NCI-H128 (cell line): ENCODE measurements around the gene ZGPAT.

Experiments
- DNase-seq: peaks from one replicate; lab custom pipeline; 2025; ENCODE audit not compliant: unreplicated experiment; lab: John Stamatoyannopoulos, UW

The ZGPAT gene

GRCh38 chr20:63691711-63692435 is 16.0 kb upstream of the ZGPAT start:
- DNase-seq: no peak

GRCh38 chr20:63692436-63693082 is 15.3 kb upstream of the ZGPAT start:
- no peak for DNase-seq

DNA sequence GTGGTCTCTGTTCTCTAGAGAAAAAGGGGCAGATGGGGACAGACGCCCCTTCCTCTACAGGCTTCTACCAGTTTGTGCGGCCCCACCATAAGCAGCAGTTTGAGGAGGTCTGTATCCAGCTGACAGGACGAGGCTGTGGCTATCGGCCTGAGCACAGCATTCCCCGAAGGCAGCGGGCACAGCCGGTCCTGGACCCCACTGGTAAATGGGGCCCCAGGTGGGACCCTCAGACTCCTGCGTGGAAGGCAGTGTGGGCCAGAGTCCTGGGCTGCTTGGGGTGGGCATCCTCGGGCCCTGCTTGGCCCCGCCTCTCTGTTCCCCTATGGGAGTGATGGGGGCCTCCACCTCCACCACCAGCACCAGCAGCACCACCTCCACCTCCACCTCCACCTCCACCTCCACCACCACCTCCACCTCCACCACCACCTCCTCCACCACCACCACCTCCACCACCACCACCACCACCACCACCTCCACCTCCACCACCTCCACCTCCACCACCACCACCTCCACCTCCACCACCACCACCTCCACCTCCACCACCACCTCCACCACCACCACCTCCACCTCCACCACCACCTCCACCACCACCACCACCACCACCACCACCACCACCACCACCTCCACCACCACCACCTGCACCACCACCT is 14.6 kb upstream of the ZGPAT start:
- DNase-seq: no peak

DNA sequence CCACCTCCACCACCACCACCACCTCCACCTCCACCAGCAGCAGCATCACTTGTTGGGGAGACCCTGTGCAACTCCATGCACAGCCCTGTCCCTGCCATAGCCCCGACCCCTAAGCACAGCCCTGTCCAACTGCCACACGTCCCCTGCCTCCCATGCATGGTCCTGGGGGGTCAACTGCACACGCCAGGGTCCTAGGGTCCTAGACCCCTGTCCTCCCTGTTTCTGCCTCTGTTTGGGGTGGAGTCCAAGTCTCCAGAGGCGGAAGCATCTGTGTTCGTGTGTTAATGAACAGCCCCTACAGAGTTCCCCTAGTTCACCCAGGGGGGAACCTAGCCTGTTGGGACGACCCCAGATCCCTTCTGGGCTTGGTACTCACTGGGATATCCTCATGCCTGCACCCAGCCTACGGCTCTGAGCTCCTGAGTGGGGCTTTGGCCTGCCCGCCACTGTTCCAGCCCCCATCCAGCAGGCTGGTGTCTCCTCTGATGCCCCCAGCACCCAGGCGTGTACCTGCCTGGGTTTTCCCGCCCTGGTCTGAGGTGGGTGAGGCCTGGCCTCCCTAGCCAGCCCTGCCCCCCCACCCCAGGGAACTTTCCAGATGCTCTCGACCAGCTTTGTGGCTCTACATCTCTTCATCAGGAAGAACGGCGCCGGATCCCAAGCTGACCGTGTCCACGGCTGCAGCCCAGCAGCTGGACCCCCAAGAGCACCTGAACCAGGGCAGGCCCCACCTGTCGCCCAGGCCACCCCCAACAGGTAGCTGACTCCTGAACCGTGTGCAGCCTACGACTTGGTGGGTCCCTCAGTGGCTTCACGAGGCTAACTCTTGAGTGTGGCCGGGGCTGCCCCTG is 13.9 kb upstream of the ZGPAT start:
- DNase-seq: no peak

DNA sequence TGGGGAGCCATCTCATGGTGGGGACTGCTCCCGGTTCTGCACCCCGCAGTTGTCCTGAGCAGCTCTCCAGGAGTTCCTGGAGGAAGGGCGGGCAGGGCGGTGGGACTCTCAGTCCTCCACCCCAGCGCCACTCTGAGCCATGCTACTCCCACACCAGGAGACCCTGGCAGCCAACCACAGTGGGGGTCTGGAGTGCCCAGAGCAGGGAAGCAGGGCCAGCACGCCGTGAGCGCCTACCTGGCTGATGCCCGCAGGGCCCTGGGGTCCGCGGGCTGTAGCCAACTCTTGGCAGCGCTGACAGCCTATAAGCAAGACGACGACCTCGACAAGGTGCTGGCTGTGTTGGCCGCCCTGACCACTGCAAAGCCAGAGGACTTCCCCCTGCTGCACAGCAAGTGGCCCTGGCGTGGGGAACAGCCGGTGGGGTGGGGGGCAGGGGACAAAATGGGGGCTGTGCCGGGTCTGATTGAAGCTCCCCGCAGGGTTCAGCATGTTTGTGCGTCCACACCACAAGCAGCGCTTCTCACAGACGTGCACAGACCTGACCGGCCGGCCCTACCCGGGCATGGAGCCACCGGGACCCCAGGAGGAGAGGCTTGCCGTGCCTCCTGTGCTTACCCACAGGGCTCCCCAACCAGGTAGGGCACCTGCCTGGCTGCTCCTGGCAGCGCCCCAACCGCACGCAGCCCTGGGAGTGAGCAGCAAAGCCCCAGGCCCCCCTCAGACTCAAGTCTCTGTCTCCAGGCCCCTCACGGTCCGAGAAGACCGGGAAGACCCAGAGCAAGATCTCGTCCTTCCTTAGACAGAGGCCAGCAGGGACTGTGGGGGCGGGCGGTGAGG is 13.0 kb upstream of the ZGPAT start:
- no peak for DNase-seq

- no peak for DNase-seq
These were observed 12.2 kb upstream of the ZGPAT start for GRCh38 chr20:63695424-63696305.

DNA sequence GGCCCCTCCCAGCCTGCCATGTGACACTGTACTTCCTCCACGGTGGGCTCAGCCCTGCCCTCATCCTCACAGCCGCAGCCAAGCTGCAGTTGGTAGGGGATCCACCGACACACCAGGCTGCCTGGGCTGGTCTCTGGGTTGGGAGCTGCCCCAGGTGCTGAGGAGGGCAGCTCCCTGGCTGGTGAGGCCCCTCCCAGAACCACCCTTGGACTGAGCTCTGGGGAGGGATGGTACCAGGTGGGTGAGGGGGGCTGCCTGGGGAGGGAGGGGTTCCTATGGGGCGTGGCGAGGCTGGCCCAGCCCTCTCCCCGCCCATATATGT is 11.6 kb upstream of the ZGPAT start:
- DNase-seq: no peak

- no peak for DNase-seq
These were observed 11.0 kb upstream of the ZGPAT start, which contains the start of gene TNFRSF6B for GRCh38 chr20:63696628-63697356. TNFRSF6B (plus strand) TSS chr20:63696652; CDS start chr20:63696768, 116 bp downstream.

- no peak for DNase-seq
These were observed 10.4 kb upstream of the ZGPAT start for GRCh38 chr20:63697357-63697867.

DNA sequence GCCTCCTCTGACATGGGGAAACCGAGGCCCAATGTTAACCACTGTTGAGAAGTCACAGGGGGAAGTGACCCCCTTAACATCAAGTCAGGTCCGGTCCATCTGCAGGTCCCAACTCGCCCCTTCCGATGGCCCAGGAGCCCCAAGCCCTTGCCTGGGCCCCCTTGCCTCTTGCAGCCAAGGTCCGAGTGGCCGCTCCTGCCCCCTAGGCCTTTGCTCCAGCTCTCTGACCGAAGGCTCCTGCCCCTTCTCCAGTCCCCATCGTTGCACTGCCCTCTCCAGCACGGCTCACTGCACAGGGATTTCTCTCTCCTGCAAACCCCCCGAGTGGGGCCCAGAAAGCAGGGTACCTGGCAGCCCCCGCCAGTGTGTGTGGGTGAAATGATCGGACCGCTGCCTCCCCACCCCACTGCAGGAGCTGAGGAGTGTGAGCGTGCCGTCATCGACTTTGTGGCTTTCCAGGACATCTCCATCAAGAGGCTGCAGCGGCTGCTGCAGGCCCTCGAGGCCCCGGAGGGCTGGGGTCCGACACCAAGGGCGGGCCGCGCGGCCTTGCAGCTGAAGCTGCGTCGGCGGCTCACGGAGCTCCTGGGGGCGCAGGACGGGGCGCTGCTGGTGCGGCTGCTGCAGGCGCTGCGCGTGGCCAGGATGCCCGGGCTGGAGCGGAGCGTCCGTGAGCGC is 9.8 kb upstream of the ZGPAT start:
- DNase-seq: no peak

DNA sequence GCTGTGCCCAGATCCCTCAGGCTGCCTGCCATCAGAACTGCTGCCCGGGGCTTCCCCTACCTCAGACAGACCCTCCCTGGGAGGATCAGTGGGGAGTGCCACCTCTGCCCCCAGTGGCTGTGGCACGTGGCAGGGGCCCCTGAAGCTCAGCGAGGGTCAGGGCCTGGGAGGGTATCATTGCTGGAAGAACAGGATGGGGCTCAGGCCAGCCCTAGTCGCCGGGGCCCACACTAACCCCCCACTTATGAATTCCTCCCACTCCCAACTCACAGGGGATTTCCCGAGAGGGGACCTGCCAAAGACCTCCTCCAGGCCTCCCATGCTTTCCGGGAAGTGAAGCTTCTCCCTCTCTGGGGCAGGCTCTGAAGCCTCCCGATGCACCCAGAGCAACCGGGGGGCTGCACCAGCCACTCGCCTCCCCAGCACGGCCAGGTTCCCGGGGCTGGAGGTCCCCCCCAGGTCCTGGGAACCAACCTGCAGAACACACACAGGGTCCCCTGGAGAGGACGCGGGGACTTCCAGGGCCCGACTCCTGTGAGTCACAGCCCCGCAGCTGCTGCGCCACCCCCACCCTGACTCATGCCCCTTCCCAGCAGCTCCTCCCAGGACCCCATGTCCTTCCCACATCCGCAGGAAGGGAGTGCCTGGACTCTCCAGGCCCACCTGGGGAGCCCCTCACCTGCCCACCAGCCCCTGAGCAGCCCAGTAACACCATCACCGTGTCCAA is 8.9 kb upstream of the ZGPAT start:
- no peak for DNase-seq

- no peak for DNase-seq
These were observed 8.2 kb upstream of the ZGPAT start for GRCh38 chr20:63699466-63700198.

DNA sequence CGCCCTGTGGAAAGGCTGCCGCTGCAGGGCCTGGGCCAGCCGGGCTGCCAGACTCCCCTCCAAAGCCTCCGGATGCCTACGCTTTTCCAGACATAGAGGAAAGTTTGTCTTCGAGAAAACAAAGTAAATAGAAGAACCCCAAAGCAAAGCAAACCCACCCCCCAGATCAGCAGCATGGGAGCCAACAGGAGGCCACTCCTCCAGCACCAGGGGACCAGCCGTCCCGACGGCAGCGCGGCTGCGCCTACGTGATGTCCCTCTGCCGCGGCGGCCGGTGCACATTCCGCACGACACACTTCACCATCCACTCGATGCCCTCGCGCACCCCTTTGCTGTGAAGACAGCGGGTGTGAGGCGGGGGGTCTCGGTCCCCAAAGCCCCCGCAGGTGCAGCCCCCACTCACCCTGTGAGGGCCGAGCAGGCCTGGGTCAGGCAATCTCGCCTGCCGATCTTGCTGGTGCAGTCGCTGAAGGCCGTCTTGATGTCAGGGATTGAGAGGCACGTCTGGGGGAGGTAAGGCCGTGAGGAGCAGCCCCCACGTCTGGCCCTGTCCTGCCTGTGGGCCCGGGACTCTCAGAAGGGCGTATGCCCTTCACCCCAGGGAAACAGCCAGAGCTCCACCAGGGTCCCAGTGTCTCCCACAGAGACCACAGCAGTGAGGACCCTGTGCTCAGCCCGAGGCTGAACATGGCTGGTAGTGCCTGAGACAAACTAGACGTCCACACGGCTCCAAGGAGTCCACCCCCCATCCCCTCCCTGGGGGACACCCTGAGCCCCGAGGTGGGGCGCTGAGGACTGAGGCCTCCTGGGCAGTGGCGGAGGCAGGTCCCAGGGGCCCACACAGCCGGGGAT is 7.4 kb upstream of the ZGPAT start:
- no peak for DNase-seq

- DNase-seq: no peak
These were observed 6.8 kb upstream of the ZGPAT start for GRCh38 chr20:63701051-63701328.

- DNase-seq: no peak
These were observed 6.4 kb upstream of the ZGPAT start for GRCh38 chr20:63701329-63702035.
